Panc1 (cell line): Measurements from ENCODE around the gene IAH1. TPM values are rescaled to one million over a fixed set of nuclear protein-coding genes. Genes with fewer than 3 reads are reported as not detected.
"Not testable (repeated sequence)": the region's sequence is repeated elsewhere in the genome, so short reads cannot be mapped to it uniquely, and the experiment has no call there.

Source experiments
- ATAC-seq: fragments of 200-7000 bp; cut with Tn5 transposase; 2 replicates; pipeline ENCODE4 v1.9.1; 2020; ENCODE audit warnings: mild to moderate bottlenecking, moderate library complexity
- BruUV-seq: library from RNA; stranded (reverse); fragments of 400-500 nt; replicated peaks from 2 replicates; lab custom pipeline; 2021; lab: Mats Ljungman, UMichigan
- CTCF ChIA-PET: fragments of 300-600 bp; sonication (Branson Sonifier 250); formaldehyde crosslinking; loops from one replicate; lab custom pipeline; 2022; ENCODE audit warnings: antibody characterized with exemption; lab: Charles Lee
- POLR2A ChIA-PET: fragments of 300-600 bp; sonication (Branson Sonifier 250); formaldehyde crosslinking; loops from one replicate; lab custom pipeline; 2022; ENCODE audit warnings: antibody characterized with exemption; lab: Charles Lee
- DNase-seq: peaks from one replicate; pipeline ENCODE4 v3.0.0-alpha.2; 2010; ENCODE audit warnings: low read depth, low spot score
- H3K27ac ChIP-seq: 2 replicates; pipeline ENCODE4 v1.5.1; 2011; ENCODE audit warnings: mild to moderate bottlenecking, low read length, inconsistent platforms
- H3K27me3 ChIP-seq: fragments of 200-500 bp; sonication (Bioruptor generic); 2 replicates; pipeline ENCODE4 v1.6.0; 2014; ENCODE audit warnings: low read length, inconsistent platforms; ENCODE audit not compliant: control insufficient read depth, insufficient read depth
- H3K36me3 ChIP-seq: fragments of 200-500 bp; sonication (Bioruptor generic); 2 replicates; pipeline ENCODE4 v1.5.1; 2014; ENCODE audit warnings: inconsistent platforms, mild to moderate bottlenecking, low read length, moderate library complexity; ENCODE audit not compliant: control insufficient read depth, insufficient read depth
- H3K4me1 ChIP-seq: 2 replicates; pipeline ENCODE4 v1.5.1; 2011; ENCODE audit warnings: inconsistent platforms, mild to moderate bottlenecking, low read length, moderate library complexity; ENCODE audit not compliant: control insufficient read depth, insufficient read depth
- H3K4me3 ChIP-seq, 2 experiments: 2 replicates each; pipeline ENCODE4 v1.5.1; 2011 to 2012; ENCODE audit warnings: low read depth in 2 of 2, low read length in 2 of 2, mild to moderate bottlenecking in 2 of 2, inconsistent platforms in 1 of 2, moderate library complexity in 1 of 2
- H3K9me3 ChIP-seq: fragments of 200-500 bp; sonication (Bioruptor generic); 2 replicates; pipeline ENCODE4 v1.5.1; 2014; ENCODE audit warnings: low read depth, mild to moderate bottlenecking, inconsistent platforms, low read length, moderate library complexity; ENCODE audit not compliant: control insufficient read depth, insufficient read depth
- CTCF ChIP-seq: fragments of 450-650 bp; IDR thresholded peaks from 2 replicates; pipeline ENCODE4 v1.5.1; 2017; ENCODE audit warnings: mild to moderate bottlenecking
- POLR2AphosphoS5 ChIP-seq: IDR thresholded peaks from 2 replicates; pipeline ENCODE4 v1.6.1; 2012; ENCODE audit warnings: mild to moderate bottlenecking, low read depth, low read length, moderate library complexity
- REST ChIP-seq, 2 experiments: IDR thresholded peaks; 2 replicates each; pipeline ENCODE4 v1.6.1; 2011 to 2012; ENCODE audit warnings: low read depth in 2 of 2, control low read depth in 1 of 2, low read length in 1 of 2, mild to moderate bottlenecking in 1 of 2, moderate library complexity in 1 of 2; ENCODE audit not compliant: insufficient read depth in 1 of 2
- SIN3A ChIP-seq: IDR thresholded peaks from 2 replicates; pipeline ENCODE4 v1.6.1; 2012; ENCODE audit warnings: low read depth, mild to moderate bottlenecking, low read length, moderate library complexity, borderline replicate concordance; ENCODE audit not compliant: insufficient read depth
- TCF7L2 ChIP-seq: IDR thresholded peaks from 2 replicates; pipeline ENCODE4 v1.6.1; 2011; ENCODE audit warnings: mild to moderate bottlenecking, low read depth, low read length, inconsistent platforms
- in situ Hi-C: cut with HindIII; loops from 2 replicates; pipeline ENCODE4 v1.10.0; 2016; ENCODE audit warnings: low sequenced_read_pairs, low pct_unique_long_range_greater_than_20kb
- intact Hi-C: fragments of 100-400 bp; cut with micrococcal nuclease; formaldehyde crosslinking; loops from one replicate; pipeline ENCODE4 v1.10.0; 2022; ENCODE audit not compliant: unreplicated experiment
- total RNA-seq: library from RNA; stranded (reverse); gene quantifications from one replicate; pipeline ENCODE4 v1.2.1, GENCODE V29; 2021; ENCODE audit not compliant: unreplicated experiment

IAH1 gene
- total RNA-seq, 1 experiment from 2014 or later, result 72.2 TPM

- Histone ChIP-seq H3K27ac (no peak overlapping the region), H3K4me1 (no peaks in the 10 kb centered on the region), H3K9me3 (no peaks in the 10 kb centered on the region), H3K27me3 (no peaks in the 10 kb centered on the region), H3K36me3 (peaks cover 27% of the 10 kb centered on the region), H3K4me3 (no peak overlapping the region)
- POLR2A ChIA-PET, result no interaction called here
- intact Hi-C loops, result no loop called here
- in situ Hi-C loops, result no loop called here
- no peak for ATAC-seq
- CTCF ChIA-PET, result no interaction called here
- no peak for DNase-seq
- BruUV-seq, result no TSS peak
- no peak for TF ChIP-seq POLR2AphosphoS5
- TF ChIP-seq SIN3A, result no peak
- no peak for TF ChIP-seq CTCF
- no peak for TF ChIP-seq REST (IDR thresholded peaks at IDR 0.05; ENCODE audit: insufficient read depth in 1 of 2, low read depth in 2 of 2, low read length in 1 of 2)
- TF ChIP-seq TCF7L2, result no peak
Measured at GRCh38 chr2:9498210-9498609, 23.9 kb downstream of the IAH1 start.

GRCh38 chr2:9508931-9509330 lies 34.6 kb downstream of the IAH1 start:
- DNase-seq (no peak), ATAC-seq (no peak)
- Histone ChIP-seq H3K36me3 (peaks cover 4% of the 10 kb centered on the region; the same call in 1 of the 2 replicates), H3K9me3 (no peaks in the 10 kb centered on the region), H3K4me1 (no peaks in the 10 kb centered on the region), H3K27me3 (no peaks in the 10 kb centered on the region), H3K4me3 (no peak overlapping the region), H3K27ac (no peak overlapping the region)
- CTCF ChIA-PET, result no interaction called here
- no TSS peak for BruUV-seq
- intact Hi-C loops (no loop called here), in situ Hi-C loops (no loop called here)
- no peak for TF ChIP-seq SIN3A
- no peak for TF ChIP-seq POLR2AphosphoS5
- POLR2A ChIA-PET, result interaction anchor here (0.6 kb wide), 1 partner anchor 27 kb away, joined by 6 read pairs; no protein-coding TSS in a partner anchor

- not testable (repeated sequence) for ATAC-seq, BruUV-seq
Measured at GRCh38 chr2:9513946-9514345, 39.6 kb downstream of the IAH1 start.

More at GRCh38 chr2:9513946-9514345, 39.6 kb downstream of the IAH1 start:
- H3K27ac ChIP-seq, H3K27me3 ChIP-seq, in situ Hi-C loops, DNase-seq, intact Hi-C loops, H3K4me1 ChIP-seq, H3K9me3 ChIP-seq, H3K36me3 ChIP-seq, CTCF ChIA-PET, H3K4me3 ChIP-seq, POLR2A ChIA-PET: not testable (repeated sequence)
